Osteocyte (in vitro differentiated cells): ENCODE measurements around the gene CFAP210. TPM values are rescaled to one million over a fixed set of nuclear protein-coding genes. Genes with fewer than 3 reads are reported as not detected.
A peak's percentile ranks its signal among the peaks of the same experiment; 100 is the strongest.
"Not testable (repeated sequence)": the region's sequence is repeated elsewhere in the genome, so short reads cannot be mapped to it uniquely, and the experiment has no call there.

Experiments
- DNase-seq: peaks from one replicate; pipeline ENCODE4 v3.0.0; 2021; ENCODE audit warnings: mixed read lengths; ENCODE audit not compliant: unreplicated experiment; ENCODE audit errors: extremely low spot score
- H3K27ac Mint-ChIP-seq: one replicate; pipeline ENCODE4 v1.8.0; 2021; ENCODE audit warnings: mild to moderate bottlenecking, mixed read lengths; ENCODE audit not compliant: unreplicated experiment
- H3K27me3 Mint-ChIP-seq: one replicate; pipeline ENCODE4 v1.8.0; 2021; ENCODE audit warnings: mixed read lengths; ENCODE audit not compliant: unreplicated experiment
- H3K36me3 Mint-ChIP-seq: one replicate; pipeline ENCODE4 v1.8.0; 2021; ENCODE audit warnings: mixed read lengths; ENCODE audit not compliant: unreplicated experiment
- H3K4me1 Mint-ChIP-seq: one replicate; pipeline ENCODE4 v1.8.0; 2021; ENCODE audit warnings: mixed read lengths; ENCODE audit not compliant: unreplicated experiment
- H3K4me3 Mint-ChIP-seq: one replicate; pipeline ENCODE4 v1.8.0; 2021; ENCODE audit warnings: mild to moderate bottlenecking, moderate library complexity, mixed read lengths; ENCODE audit not compliant: unreplicated experiment
- H3K9me3 Mint-ChIP-seq: one replicate; pipeline ENCODE4 v1.8.0; 2021; ENCODE audit warnings: mixed read lengths; ENCODE audit not compliant: unreplicated experiment
- total RNA-seq: library from RNA; stranded (reverse); gene quantifications from 2 replicates; pipeline ENCODE4 v1.2.1, GENCODE V29; 2021
- TF ChIP-seq, protein P1 (sequence below): fragments of 200-600 bp; sonication (generic); IDR thresholded peaks from 2 replicates; pipeline ENCODE4 v1.5.0; 2021; ENCODE audit warnings: antibody characterized with exemption, mild to moderate bottlenecking, moderate library complexity

The CFAP210 gene
- total RNA-seq, 1 donor from 2014 or later = not detected

GRCh38 chr2:169693360-169693759 lies 845 bp downstream of the CFAP210 start:
- Mint-ChIP-seq H3K4me3 (peak overlapping the region; percentile 92), H3K9me3 (peaks cover 6% of the 10 kb centered on the region)
- no peak for DNase-seq

GRCh38 chr2:169692718-169693117 lies 1.5 kb downstream of the CFAP210 start:
- TF ChIP-seq, protein P1, sequence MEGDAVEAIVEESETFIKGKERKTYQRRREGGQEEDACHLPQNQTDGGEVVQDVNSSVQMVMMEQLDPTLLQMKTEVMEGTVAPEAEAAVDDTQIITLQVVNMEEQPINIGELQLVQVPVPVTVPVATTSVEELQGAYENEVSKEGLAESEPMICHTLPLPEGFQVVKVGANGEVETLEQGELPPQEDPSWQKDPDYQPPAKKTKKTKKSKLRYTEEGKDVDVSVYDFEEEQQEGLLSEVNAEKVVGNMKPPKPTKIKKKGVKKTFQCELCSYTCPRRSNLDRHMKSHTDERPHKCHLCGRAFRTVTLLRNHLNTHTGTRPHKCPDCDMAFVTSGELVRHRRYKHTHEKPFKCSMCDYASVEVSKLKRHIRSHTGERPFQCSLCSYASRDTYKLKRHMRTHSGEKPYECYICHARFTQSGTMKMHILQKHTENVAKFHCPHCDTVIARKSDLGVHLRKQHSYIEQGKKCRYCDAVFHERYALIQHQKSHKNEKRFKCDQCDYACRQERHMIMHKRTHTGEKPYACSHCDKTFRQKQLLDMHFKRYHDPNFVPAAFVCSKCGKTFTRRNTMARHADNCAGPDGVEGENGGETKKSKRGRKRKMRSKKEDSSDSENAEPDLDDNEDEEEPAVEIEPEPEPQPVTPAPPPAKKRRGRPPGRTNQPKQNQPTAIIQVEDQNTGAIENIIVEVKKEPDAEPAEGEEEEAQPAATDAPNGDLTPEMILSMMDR = no peak
- H3K36me3 Mint-ChIP-seq = peaks cover 12% of the 10 kb centered on the region
- DNase-seq = no peak
- H3K27ac Mint-ChIP-seq = no peak overlapping the region
- H3K4me1 Mint-ChIP-seq = peaks cover 13% of the 10 kb centered on the region
- H3K27me3 Mint-ChIP-seq = peaks cover 14% of the 10 kb centered on the region
- peaks cover 6% of the 10 kb centered on the region for H3K9me3 Mint-ChIP-seq
- H3K4me3 Mint-ChIP-seq = no peak overlapping the region

More at GRCh38 chr2:169693360-169693759, 845 bp downstream of the CFAP210 start:
- Mint-ChIP-seq H3K27me3 (peaks cover 14% of the 10 kb centered on the region), H3K4me1 (peaks cover 13% of the 10 kb centered on the region), H3K36me3 (peaks cover 12% of the 10 kb centered on the region), H3K27ac (peak overlapping the region; percentile 97)
- TF ChIP-seq, protein P1 = peak; percentile 40

- peaks cover 14% of the 10 kb centered on the region for H3K27me3 Mint-ChIP-seq
- peaks cover 5% of the 10 kb centered on the region for H3K36me3 Mint-ChIP-seq
- TF ChIP-seq, protein P1 = no peak
- peaks cover 6% of the 10 kb centered on the region for H3K9me3 Mint-ChIP-seq
- H3K27ac Mint-ChIP-seq = no peak overlapping the region
- H3K4me3 Mint-ChIP-seq = no peak overlapping the region
- peaks cover 13% of the 10 kb centered on the region for H3K4me1 Mint-ChIP-seq
- no peak for DNase-seq
Measured at GRCh38 chr2:169690958-169691357, 3.2 kb downstream of the CFAP210 start.

DNA sequence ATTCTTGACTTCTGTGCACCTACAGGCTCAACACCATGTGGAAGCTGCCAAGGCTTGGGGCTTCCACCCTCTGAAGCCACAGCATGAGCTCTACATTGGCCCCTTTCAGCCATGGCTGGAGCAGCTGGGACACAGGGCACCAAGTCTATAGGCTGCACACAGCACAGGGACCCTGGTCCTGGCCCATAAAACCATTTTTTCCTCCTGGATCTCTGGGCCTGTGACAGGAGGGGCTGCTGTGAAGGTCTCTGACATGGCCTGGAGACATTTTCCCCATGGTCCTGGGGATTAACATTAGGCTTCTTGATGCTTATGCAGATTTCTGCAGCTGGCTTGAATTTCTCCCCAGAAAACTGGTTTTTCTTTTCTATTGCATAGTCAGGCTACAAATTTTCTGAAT lies 6.3 kb downstream of the CFAP210 start:
- not testable (repeated sequence) for H3K4me3 Mint-ChIP-seq, H3K4me1 Mint-ChIP-seq, DNase-seq, H3K27ac Mint-ChIP-seq, H3K9me3 Mint-ChIP-seq, H3K36me3 Mint-ChIP-seq
- H3K27me3 Mint-ChIP-seq = peaks cover 12% of the 10 kb centered on the region

DNA sequence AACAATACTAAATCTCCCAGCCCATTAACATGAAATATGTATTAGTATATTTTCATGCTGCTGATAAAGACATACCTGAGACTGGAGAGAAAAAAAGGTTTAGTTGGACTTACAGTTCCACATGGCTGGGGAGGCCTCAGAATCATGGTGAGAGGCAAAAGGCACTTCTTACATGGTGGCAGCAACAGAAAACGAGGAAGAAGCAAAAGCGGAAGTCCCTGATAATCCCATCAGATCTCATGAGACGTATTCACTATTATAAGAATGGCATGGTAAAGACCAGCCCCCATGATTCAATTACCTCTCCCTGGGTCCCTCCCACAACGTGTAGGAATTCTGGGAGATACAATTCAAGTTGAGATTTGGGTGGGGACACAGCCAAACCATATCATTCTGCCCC lies 7.4 kb downstream of the CFAP210 start:
- H3K4me1 Mint-ChIP-seq, H3K4me3 Mint-ChIP-seq, H3K27me3 Mint-ChIP-seq: not testable (repeated sequence)

GRCh38 chr2:169684712-169685111 lies 9.5 kb downstream of the CFAP210 start:
- DNase-seq, H3K4me1 Mint-ChIP-seq, H3K27ac Mint-ChIP-seq, H3K4me3 Mint-ChIP-seq, H3K36me3 Mint-ChIP-seq: not testable (repeated sequence)
- Mint-ChIP-seq H3K9me3 (peaks cover 11% of the 10 kb centered on the region), H3K27me3 (peaks cover 16% of the 10 kb centered on the region)

More for the DNA sequence above, 7.4 kb downstream of the CFAP210 start:
- H3K9me3 Mint-ChIP-seq, H3K27ac Mint-ChIP-seq, H3K36me3 Mint-ChIP-seq, DNase-seq: not testable (repeated sequence)

GRCh38 chr2:169684135-169684565 lies 10.1 kb downstream of the CFAP210 start:
- Mint-ChIP-seq H3K4me1 (no peaks in the 10 kb centered on the region), H3K9me3 (peaks cover 12% of the 10 kb centered on the region), H3K27ac (no peak overlapping the region), H3K27me3 (peaks cover 16% of the 10 kb centered on the region), H3K36me3 (peaks cover 2% of the 10 kb centered on the region), H3K4me3 (no peak overlapping the region)
- TF ChIP-seq, protein P1 = no peak
- DNase-seq = no peak
